ENCODE results near the gene FGG. TPM values are rescaled to one million over a fixed set of nuclear protein-coding genes. Genes with fewer than 3 reads are reported as not detected.

Gene FGG
- not detected in 2 replicates for total RNA-seq
- long read RNA-seq: 0 reads

GRCh38 chr4:154612472-154613414, at the start of gene FGG:
Gene FGG (minus strand): TSS chr4:154612656. CDS start chr4:154612609, 47 bp downstream.
- TF ChIP-seq CTCF (IDR thresholded peaks at IDR 0.05): no peak
- Mint-ChIP-seq H3K4me3 (ENCODE audit: unreplicated experiment) (no peak within 1 kb of the TSS), H3K9me3 (ENCODE audit: unreplicated experiment) (no peaks in the 10 kb centered on the region), H3K36me3 (ENCODE audit: unreplicated experiment) (no peaks in the 10 kb centered on the region), H3K4me1 (ENCODE audit: unreplicated experiment) (no peaks in the 10 kb centered on the region), H3K27me3 (ENCODE audit: unreplicated experiment) (peaks cover 20% of the 10 kb centered on the region), H3K27ac (ENCODE audit: unreplicated experiment) (no peak within 1 kb of the TSS)
- no peak for DNase-seq (ENCODE audit: extremely low spot score, unreplicated experiment)

DNA sequence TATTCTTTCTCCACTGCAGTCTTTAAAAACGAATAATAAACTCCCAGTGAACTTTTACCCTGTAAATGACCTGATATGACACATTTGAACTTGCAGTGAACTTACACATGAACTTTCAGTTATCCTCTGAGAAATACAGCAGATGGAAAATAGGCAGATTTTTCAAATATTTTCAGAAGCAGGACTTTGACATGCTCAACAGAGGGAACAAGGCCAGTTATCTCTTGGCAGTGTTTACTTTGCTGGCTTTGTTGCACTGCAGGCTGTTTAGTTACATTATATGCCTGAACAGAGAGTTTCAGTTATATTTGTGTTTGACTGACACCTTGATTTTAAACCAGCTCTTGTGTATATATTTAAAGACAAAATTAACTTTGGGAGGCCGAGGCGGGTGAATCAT, 47.6 kb upstream of the FGG start:
- DNase-seq (ENCODE audit: extremely low spot score, unreplicated experiment): no peak
- H3K4me3 Mint-ChIP-seq (ENCODE audit: unreplicated experiment): no peak overlapping the region

GRCh38 chr4:154658680-154659405, 46.4 kb upstream of the FGG start:
- Mint-ChIP-seq H3K36me3 (ENCODE audit: unreplicated experiment) (no peaks in the 10 kb centered on the region), H3K4me3 (ENCODE audit: unreplicated experiment) (no peak overlapping the region), H3K27me3 (ENCODE audit: unreplicated experiment) (no peaks in the 10 kb centered on the region), H3K4me1 (ENCODE audit: unreplicated experiment) (no peaks in the 10 kb centered on the region), H3K9me3 (ENCODE audit: unreplicated experiment) (no peaks in the 10 kb centered on the region), H3K27ac (ENCODE audit: unreplicated experiment) (no peak overlapping the region)
- DNase-seq (ENCODE audit: extremely low spot score, unreplicated experiment): no peak
- no peak for TF ChIP-seq CTCF (IDR thresholded peaks at IDR 0.05)

More for the DNA sequence above, 47.6 kb upstream of the FGG start:
- no peak for TF ChIP-seq CTCF (IDR thresholded peaks at IDR 0.05)
- Mint-ChIP-seq H3K9me3 (ENCODE audit: unreplicated experiment) (no peaks in the 10 kb centered on the region), H3K27me3 (ENCODE audit: unreplicated experiment) (peaks cover 7% of the 10 kb centered on the region), H3K27ac (ENCODE audit: unreplicated experiment) (no peak overlapping the region), H3K36me3 (ENCODE audit: unreplicated experiment) (no peaks in the 10 kb centered on the region), H3K4me1 (ENCODE audit: unreplicated experiment) (no peaks in the 10 kb centered on the region)

DNA sequence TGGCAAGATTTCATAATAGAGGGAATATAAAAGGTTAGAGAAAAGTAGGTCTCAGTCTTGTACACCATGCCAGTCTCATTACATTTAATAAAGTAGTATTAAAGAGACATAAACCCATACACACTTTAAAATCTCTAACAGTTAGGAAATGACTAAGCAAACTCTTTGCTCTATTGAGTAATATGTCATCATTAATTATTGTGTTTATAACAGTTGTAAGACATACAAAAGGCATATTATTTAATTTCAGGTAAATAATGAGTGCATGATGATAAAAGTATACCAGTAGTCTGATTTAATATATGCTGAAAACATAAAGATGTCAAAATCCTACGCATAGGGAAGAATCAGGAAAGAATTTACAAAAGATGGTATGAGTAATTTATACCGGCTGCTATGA, 31.0 kb upstream of the FGG start:
- no peak for TF ChIP-seq CTCF (IDR thresholded peaks at IDR 0.05)
- Mint-ChIP-seq H3K4me3 (ENCODE audit: unreplicated experiment) (no peak overlapping the region), H3K27me3 (ENCODE audit: unreplicated experiment) (peaks cover 8% of the 10 kb centered on the region), H3K36me3 (ENCODE audit: unreplicated experiment) (no peaks in the 10 kb centered on the region), H3K27ac (ENCODE audit: unreplicated experiment) (no peak overlapping the region), H3K9me3 (ENCODE audit: unreplicated experiment) (no peaks in the 10 kb centered on the region), H3K4me1 (ENCODE audit: unreplicated experiment) (no peaks in the 10 kb centered on the region)
- DNase-seq (ENCODE audit: extremely low spot score, unreplicated experiment): no peak

Data from osteocyte (in vitro differentiated cells).